GM21529 (cell line): ENCODE data around the gene GANAB.
A peak's percentile ranks its signal among the peaks of the same experiment; 100 is the strongest.
"Not testable (repeated sequence)": the region's sequence is repeated elsewhere in the genome, so short reads cannot be mapped to it uniquely, and the experiment has no call there.

Experiments
- ATAC-seq: cut with Tn5 transposase; IDR thresholded peaks from one replicate; pipeline ENCODE4 v1.9.1; 2021; ENCODE audit not compliant: unreplicated experiment

GANAB gene

DNA sequence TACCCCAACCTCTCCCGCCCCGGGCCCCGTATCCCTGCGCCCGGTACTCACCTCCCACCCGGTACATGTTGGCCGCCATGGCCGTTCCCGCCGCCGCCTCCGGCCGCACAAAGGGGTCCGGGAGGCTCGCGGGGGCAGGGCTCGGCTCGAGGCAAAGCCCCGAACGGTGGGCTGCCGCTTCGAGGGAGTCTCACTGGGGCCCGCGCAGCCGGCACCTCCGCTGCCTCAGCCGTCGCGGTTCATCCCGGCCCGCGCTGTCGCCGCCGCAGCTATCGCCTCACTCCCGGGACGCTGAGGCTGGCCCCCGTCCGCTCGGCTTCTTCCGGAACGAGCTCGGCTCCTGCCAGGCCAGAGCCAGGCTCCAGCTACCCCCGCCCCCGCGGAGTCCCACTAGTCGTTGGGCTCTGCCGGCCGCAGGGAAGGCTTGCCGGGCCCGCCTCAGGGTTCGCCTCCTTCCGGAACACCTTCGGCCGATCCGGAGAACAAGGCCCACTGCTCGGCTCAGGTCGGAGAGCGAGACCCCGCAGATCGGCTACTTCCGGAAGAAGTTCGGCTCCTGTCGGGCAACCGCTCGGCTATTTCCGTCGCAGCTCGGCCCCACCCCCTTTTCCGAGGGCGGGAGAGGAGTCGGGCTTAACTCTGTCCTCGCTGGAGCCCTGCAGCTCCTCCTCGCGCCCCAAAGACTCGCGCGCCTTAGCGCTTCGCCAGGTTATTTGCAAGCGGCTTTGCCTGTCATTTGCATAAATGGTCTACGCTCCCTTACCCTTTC lies 44.9 kb downstream of the GANAB start, which contains the start of gene MTA2:
Gene MTA2, minus strand, starts transcription at position 494 of the 769 bp plus-strand sequence. Its CDS starts 415 bp downstream, at position 79.
- peak; percentile 74 for ATAC-seq

DNA sequence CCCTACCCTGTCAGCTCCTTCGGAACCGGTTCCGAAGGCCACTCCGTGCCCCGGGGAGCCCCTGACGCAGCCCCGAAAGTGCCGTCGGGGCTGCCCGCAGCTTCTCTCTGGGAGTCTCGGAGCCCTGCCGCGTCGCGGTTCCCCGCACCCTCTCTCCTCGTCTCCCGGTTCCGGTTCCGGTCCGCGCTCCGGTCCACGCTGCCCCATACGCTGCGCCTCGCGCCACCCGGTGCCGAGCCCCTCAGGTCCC lies 45.4 kb downstream of the GANAB start:
- ATAC-seq, result no peak

DNA sequence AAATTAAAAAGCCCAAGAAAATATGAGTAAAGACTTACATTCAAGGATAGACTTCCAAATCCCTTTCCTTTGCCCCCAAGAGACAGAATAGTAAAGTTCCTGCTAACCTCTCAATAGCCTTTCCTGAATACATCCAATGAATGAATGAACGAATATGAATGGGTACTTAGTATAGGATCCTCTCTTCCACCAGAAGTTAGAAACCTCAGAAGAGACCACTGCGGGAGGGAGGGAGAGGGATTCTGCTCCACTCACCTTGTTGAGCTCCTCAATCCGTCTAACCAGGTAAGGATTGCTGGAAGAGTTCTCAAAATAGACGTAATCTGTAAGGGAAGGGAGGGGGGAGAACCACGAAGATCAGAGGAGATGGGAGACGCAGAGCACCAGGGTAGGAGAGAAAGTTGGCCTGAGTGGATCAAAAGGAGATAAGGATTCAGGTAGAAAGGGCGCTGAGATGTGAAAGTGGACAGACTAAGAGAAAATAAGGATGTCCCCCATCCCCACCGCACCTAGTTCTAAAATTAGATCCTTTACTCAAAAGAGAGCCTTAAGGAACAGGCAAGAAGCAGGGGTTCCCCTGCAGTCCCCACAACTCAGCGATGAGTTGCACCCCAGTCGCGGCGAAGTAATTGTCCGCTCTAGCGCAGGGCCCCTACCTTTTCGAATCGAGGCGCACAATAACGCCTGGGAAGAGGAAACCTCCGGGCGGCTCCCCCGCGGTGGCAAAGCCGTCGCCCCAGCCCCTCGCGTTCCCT lies 45.9 kb downstream of the GANAB start:
- ATAC-seq, result no peak

DNA sequence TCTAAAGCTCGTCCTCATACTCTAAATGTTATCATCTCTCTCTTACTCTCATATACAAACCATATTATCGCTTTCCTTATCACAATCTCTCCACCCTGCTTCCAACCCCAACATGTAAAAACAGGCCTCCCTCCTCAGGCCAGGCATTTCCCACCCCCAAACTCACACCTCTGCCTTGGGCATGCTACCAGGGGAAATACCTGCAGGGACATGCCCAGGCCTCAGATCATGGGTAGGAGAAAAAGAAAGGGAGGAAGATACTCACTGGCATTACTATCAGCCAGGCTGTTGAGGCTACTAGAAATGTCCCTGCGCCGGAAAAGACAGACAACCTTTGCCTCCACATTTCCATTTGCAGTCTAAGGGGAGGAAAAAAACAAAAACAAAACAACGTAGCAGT lies 46.5 kb downstream of the GANAB start:
- no peak for ATAC-seq

DNA sequence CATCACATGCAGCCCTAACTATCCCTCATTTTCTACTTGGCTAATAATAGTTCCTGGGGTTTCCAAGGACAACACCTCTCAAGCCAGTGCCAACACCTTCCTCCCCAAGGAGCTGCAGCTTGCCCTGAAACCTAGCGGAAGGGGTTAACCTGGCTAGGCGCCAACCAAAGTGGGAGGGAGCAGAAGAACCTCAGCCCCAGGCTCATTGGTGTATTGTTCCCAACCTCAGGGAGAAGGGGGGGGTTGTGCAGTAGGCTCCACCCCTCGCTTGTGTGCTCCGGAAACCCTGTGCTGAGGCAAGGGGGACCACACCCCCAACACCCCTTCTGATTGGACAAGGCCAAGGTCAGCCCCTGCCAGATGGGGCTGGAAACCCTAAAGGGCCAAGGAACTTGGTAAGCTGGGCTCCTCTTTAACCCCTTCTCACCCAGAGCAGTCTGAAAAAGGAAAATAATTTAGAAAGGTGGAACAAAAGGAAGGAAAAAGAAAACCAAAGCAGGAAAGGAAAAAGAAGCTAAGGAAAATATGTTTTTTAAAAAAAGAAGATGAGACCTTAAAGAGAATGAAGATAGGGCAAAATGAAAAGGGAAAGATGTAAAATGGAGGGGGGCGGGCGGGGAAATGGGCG lies 47.2 kb downstream of the GANAB start:
- ATAC-seq, result peak; percentile 54

DNA sequence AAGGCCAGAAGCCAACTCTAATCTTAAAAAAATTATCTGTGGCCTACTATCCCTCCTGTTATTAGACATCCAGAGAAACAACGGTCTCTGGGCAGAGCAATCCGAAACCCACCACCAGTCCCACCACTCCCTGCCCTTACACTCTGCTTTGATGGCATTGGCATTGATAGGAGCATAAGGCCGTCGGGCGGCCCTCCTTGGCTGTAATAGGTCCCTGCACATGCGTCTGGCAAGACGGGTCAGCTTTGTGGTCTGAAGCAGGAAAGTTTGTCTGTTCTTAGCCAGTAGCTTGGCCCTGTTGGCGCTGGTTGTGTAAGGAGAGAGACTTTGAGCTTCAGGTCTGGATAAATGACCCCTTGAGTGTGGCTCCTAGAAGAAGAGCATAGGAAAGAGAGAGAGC lies 51.3 kb downstream of the GANAB start:
- no peak for ATAC-seq

DNA sequence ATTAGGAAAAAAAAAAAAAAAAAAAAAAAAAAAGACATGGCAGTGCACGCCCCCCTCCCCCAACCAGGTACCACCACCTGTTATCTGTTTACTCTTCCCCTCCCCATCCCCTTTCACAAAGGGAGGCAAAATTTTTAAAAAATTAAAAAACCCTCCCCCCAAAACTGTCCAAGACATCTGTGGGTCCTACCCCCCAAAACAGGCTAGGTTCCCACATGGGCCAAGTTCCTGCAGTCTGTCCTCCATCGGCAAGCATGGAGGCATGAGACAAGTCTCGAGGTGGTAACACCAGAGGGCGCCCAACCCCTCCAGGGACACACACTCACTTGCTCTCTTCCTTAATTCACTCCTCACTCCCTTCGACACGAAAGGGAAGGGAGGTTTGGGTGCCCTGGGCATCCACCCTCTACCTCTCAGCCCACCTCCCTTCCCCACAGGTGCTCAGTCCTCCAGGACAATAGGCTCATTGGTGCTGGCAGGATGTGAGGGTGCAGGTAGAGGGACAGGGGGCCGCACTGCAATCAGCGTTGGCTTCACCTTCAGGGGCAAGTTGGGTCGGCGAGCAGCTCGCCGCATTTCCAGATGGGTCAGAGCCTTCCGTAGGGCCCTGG lies 52.9 kb downstream of the GANAB start:
- ATAC-seq, result no peak

DNA sequence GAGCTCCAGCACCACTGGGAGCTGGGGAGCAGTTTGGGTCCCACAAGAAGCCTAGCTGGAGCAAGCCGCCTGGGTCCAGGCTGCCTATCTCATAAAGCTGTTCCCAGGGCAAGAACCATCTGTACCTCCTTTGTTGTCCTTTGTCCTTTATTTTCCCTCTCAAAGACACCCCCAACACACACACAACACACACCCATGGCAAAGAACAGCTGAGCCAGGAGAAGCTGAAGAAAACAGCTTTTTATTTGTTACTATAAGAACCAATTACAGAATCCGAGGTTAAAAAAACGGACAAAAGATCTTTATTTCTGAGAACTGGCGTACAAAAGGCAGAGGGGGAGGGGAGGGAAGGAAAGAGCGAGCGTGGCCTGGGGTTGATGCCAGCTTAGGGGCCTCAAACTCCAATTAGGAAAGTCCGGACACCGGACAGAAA lies 53.4 kb downstream of the GANAB start:
- no peak for ATAC-seq

DNA sequence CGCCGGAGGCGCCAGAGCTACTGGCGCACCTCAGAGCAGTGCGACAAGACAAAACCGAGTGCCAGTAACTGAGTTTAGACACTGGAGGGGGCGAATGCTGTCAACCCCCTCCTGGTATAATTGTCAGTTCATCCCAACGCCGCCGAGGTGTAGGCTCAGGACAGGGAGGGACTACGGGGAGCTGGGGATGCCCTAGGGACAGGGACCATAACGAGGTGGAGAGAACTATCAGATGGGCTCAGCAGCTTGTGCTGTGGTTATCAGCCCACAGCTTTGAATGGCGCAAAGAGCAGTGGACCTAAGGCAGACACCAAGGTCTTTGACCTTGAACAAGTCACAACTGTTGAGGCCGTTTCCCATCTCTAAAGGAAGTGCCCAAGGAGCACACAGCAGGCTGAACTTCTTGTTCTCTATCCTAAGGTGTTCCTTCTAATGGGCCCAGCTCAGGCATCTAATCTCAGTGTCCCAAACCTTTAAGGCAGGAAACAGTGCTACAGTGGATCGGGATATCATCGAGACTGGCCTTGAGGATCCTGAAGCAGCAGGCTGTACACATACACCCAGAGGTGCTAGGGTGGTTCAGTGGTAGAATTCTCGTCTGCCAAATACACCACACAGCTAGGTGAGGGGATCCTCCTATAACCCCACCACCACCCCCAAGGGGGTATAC lies 54.1 kb downstream of the GANAB start:
- ATAC-seq, result peak; percentile 2

DNA sequence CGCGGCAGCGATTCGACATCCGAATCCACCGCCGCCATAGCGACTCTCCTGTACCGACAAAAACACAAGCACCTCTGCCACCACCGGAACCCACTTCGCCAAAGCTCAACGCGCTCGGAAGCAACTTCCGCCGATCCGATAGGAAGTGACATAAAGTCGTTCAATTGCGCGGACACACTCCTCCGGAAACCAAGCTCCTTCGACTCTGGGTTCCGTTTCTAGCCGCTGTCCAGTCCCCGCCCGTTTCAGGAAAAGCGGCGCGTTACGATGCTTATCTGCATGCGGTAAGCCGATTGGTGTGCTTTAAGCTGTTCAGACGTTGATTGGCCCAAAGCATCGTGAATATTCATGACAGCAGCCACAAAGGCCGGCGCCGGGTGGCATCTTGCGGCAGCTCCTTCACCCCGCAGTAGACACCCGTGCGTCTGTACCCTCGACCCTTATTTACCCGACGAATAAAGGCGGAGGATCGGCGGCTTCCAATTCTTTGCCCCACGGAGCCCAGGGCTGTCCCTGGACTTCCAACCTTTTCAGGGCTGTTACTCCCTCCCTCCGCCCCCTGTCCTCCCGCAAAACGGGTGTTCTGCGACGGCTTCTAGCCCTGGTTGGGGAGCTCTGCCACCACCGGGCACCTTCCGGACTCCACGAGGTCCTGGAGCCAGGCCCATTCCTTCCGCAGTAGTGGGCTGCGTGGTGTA lies 54.8 kb downstream of the GANAB start, which contains the start of gene TUT1:
Gene TUT1, minus strand, starts transcription at position 76 of the 698 bp plus-strand sequence. Its CDS starts 38 bp downstream, at position 38.
- peak; percentile 89 for ATAC-seq

DNA sequence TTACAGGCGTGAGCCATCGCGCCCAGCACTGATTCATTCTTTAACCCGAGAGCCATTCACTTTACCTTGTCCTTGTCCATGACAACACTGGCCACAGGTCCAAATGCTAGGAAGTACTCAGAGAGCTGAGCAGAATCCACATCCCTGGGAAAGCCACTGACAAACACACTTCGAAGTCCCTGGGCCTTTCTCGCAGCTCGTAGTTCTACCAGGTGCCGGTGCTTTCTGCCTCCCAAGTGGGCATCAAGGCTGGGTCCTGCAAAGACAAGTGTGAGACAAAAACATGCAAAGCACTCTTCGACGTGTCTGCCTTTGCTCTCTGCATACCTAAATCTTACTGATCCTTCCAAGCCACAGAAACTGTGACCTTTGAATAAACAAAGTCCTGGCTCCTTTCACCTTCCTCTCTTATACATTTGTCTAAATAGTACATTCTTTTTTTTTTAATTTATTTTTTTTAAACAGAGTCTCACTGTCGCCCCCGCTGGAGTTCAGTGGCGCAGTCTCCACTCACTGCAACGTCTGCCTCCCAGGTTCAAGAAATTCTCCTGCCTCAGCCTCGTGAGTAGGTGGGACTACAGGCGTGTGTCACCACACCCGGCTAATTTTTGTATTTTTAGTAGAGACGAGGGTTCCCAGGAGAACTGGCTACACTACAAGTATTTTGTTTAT lies 57.3 kb downstream of the GANAB start:
- no peak for ATAC-seq

DNA sequence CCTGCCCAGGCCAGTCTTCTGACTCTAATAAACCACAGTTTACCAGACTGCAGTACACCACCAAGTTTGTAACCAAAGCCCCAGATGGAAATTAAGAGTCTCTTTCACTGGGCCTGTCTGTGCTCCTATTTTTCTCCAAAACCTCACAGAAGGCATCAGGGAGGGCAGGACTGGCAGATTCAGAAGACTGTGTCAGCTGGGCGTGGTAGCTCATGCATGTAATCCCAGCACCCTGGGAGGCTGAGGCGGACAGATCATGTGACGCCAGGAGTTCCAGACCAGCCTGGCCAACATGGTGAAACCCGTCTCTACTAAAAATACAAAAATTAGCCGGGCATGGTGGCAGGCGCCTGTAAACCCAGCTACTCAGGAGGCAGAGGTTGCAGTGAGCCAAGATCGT lies 61.1 kb downstream of the GANAB start:
- ATAC-seq, result not testable (repeated sequence)

DNA sequence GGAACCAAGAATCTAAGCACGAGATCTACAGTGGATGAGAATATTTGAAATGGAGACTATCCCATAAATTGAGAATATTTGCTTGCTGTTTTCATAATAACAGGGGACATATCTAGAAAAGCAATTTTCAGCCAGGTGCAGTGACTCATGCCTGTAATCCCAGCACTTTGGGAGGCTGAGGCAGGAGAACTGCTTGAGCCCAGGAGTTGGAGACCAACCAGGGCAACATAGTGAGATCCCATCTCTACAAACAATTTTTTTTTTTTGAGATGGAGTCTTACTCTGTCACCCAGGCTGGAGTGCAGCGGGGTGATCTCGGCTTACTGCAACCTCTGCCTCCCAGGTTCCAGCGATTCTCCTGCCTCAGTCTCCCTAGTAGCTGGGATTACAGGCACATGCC lies 64.7 kb downstream of the GANAB start:
- not testable (repeated sequence) for ATAC-seq

DNA sequence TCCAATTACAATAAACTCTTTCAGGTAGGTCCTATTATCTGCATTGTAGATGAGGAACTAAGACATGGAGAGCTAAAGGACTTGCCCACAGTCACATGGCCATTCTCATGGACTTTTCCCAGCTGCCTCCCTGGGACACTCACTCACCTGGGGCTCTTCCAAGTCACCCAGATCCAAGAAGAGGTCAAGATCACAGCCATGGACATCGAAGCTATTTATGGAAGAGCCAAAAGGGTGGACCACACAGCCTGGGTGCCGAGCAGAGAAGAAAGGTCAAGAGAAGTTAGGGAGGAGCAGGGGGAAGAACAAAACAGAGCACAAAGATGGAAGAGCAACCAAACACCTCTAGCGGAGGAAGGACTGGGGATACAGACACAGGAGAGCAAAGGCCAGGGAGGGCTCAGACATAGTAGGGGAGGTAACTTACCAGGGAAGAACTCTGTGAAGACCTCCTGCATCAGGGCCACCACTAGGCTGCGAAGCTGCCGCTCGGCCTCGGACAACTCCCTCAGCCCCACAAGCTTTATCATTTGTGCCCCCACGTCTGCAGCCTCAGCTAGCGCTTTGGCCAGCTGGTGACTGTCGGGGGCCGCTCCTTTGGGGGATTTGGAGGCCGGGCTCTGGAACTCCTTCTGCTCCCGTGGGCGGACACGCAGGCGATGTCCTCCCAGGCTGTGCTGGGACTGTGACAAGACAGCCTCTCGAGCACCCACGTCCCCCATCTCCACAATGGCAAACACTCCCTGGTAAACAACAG lies 65.3 kb downstream of the GANAB start:
- ATAC-seq, result no peak

DNA sequence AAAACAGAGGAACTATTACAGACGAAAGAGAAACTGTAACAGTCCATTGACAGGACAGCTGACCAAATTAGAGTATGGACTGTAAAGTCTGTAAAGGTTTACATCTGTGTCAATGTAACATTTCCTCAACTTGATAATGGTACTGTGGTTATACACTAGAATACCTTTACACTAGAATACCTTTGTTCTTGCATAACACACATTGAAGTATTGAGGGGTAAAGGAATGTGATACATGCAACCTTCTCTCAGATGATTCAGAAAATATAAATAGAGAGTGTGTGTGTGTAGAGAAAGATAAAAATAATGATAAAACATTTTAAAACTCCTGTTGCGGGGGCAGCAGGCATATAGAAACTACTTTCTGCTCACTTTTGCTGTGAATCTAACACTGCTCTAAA lies 67.2 kb downstream of the GANAB start:
- no peak for ATAC-seq

DNA sequence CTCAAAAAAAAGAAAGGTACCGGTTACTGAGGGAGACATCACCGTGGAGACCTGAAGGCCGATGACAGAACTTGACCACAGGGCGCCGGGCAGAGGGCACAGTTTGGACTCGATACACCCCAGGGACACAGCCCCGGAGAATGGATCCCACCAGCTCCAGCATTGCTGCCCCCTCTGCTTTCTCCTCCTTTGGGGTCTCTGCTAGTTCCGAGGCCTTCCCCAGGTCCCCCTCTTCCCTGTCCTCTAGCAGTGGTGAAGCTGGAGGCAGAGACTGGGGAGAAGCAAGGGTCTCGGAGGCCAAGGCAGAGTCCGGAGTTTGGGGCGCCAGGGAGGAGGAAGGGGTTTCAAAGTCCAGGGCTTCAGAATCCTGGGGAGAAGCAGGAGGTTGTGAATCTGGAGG lies 67.9 kb downstream of the GANAB start:
- no peak for ATAC-seq

DNA sequence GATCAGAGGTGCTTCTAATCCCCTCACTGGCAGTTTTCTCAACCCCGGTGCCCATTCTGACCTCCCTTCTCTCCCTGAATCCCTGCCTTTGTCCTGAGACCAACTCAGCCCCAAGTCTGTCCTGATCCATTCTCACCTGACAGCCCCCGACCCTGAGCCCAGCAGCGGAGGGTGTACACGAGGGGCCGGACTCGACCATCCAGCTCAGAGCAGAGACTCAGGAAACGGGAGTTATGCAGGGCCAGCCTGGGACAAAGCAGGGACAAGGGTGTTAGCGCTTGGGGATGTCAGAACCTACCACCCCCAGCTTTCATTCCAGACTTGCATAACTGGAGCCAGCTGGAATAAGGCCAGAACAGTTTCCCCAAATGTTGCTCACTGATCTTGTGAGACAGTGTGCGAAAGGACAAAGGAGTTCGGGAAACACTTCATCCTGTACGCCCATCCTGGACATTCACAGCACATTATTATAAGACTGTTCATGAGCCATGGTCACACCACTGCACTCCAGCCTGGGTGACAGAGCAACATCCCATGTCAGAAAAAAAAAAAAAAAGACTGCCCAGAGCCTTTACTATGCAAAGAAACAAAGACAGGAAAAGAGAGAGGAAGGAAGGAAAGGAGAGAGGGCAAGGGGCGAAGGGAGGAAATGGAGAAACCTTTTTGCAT lies 69.2 kb downstream of the GANAB start:
- no peak for ATAC-seq

DNA sequence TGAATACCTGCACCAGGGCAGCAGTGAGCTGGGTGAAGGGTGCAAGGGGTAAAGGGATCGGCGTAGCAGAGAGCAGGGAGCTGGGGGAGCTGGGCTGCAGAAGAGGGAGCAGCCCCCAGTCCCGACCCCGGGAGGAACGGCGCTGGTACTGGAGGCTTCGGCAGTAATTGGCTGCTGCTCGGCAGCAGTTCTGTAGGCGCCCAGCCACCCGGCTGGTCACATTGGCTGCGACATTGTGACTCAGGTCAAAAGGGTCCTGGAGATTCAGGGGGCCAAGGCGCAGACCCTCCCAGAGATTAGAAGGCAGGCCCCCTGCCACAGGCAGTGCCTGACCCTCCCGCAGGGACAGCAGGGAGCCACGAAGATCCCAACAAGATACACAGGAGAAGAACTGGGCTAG lies 70.6 kb downstream of the GANAB start:
- no peak for ATAC-seq

DNA sequence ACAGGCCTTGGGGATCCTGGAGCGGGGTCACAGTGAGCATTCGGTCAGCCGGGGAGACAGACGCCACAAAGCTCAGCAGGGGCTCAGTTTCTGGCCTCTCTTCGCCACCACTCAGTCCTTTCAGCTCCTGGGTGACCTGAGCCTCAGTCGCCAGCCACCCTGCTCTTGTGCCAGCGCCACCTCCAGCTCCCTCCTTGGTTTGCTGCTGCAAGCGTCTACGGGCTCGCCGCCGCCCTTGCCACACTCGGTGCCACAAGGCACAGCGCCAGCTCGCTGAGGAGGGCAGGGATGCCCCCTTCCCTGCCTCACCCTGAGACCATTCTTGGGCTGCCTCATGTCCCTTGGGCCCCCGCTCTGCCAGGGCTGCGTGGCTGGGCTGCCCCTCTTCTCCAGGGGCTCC lies 71.3 kb downstream of the GANAB start:
- no peak for ATAC-seq
